Left ventricle myocardium inferior (tissue), 1 donor: ENCODE results near the gene HIF1A. TPM values are rescaled to one million over a fixed set of nuclear protein-coding genes. Genes with fewer than 3 reads are reported as not detected.

ENCODE experiments used
- DNase-seq: peaks from one replicate; pipeline ENCODE4 v3.0.0-alpha.2; 2020
- H3K27ac ChIP-seq: fragments of 200-600 bp; replicated peaks from 2 replicates; pipeline ENCODE4 v1.8.0; 2021
- H3K27me3 ChIP-seq: fragments of 200-600 bp; 2 replicates; pipeline ENCODE4 v1.8.0; 2021; ENCODE audit warnings: low read depth
- H3K36me3 ChIP-seq: fragments of 200-600 bp; 2 replicates; pipeline ENCODE4 v1.8.0; 2021
- H3K4me1 ChIP-seq: fragments of 200-600 bp; 2 replicates; pipeline ENCODE4 v1.8.0; 2021
- H3K4me3 ChIP-seq: fragments of 200-600 bp; 2 replicates; pipeline ENCODE4 v1.8.0; 2021; ENCODE audit warnings: mild to moderate bottlenecking, moderate library complexity
- H3K9me3 ChIP-seq: fragments of 200-600 bp; replicated peaks from 2 replicates; pipeline ENCODE4 v1.8.0; 2021
- CTCF ChIP-seq: fragments of 200-600 bp; IDR thresholded peaks from 2 replicates; pipeline ENCODE4 v1.8.0; 2021; ENCODE audit warnings: antibody characterized with exemption, mild to moderate bottlenecking, borderline replicate concordance
- intact Hi-C: fragments of 100-400 bp; cut with micrococcal nuclease; formaldehyde crosslinking; loops from one replicate; pipeline ENCODE4 v1.11.0; 2022
- long read RNA-seq: library from polyadenylated mRNA; unstranded; transcript quantifications from one replicate; pipeline ENCODE4 v2.0.0, GENCODE V29; 2021
- total RNA-seq: library from RNA; stranded (reverse); fragmentation: NEBNext Ultra II Directional; extraction: Animal tissue kit (Norgen Biotek cat#: 25700); gene quantifications from one replicate; pipeline ENCODE4 v1.2.1, GENCODE V29; 2021
- donor health status: DM: no; HTN: yes; CAD: no; lungs with severe emphysema.

The HIF1A gene
- 49.4 TPM for total RNA-seq
- long read RNA-seq, transcript HIF1A-201 (14 exons, 3,555 nt), result minor isoform, 5 of 73 reads
- long read RNA-seq, transcript HIF1A-202 (15 exons, 3,919 nt), result major isoform, 51 of 73 reads
- long read RNA-seq, transcript HIF1A-203 (15 exons, 3,922 nt), result minor isoform, 9 of 73 reads
- long read RNA-seq, partial matches to known transcripts, result 6 of 73 reads
- long read RNA-seq, other reads (novel, unspliced or antisense), result 2 of 73 reads

GRCh38 chr14:61694830-61695694, at the start of gene HIF1A:
Gene HIF1A, plus strand, starts transcription at chr14:61695513. Its CDS starts 292 bp downstream, at chr14:61695805.
- intact Hi-C loops, result no loop called here
- peak; percentile 96 for DNase-seq
- Histone ChIP-seq H3K4me3 (peak within 1 kb of the TSS; percentile 95), H3K4me1 (peaks cover 52% of the 10 kb centered on the region), H3K27ac (peak within 1 kb of the TSS; percentile 94), H3K9me3 (peaks cover 3% of the 10 kb centered on the region), H3K27me3 (no peaks in the 10 kb centered on the region), H3K36me3 (no peaks in the 10 kb centered on the region)
- no peak for TF ChIP-seq CTCF

- no peaks in the 10 kb centered on the region for H3K9me3 ChIP-seq
- DNase-seq, result no peak
- no peak overlapping the region for H3K27ac ChIP-seq
- no peak overlapping the region for H3K4me3 ChIP-seq
- intact Hi-C loops, result no loop called here
- no peaks in the 10 kb centered on the region for H3K36me3 ChIP-seq
- H3K4me1 ChIP-seq, result no peaks in the 10 kb centered on the region
- TF ChIP-seq CTCF, result no peak
- H3K27me3 ChIP-seq, result no peaks in the 10 kb centered on the region
Observed at GRCh38 chr14:61646366-61647116, 48.8 kb upstream of the HIF1A start.

- H3K4me1 ChIP-seq, result no peaks in the 10 kb centered on the region
- intact Hi-C loops, result no loop called here
- DNase-seq, result no peak
- TF ChIP-seq CTCF, result no peak
- no peak overlapping the region for H3K4me3 ChIP-seq
- H3K36me3 ChIP-seq, result no peaks in the 10 kb centered on the region
- H3K9me3 ChIP-seq, result no peaks in the 10 kb centered on the region
- no peak overlapping the region for H3K27ac ChIP-seq
- H3K27me3 ChIP-seq, result no peaks in the 10 kb centered on the region
Observed at GRCh38 chr14:61647704-61648103, 47.6 kb upstream of the HIF1A start.

GRCh38 chr14:61648377-61648776, 46.9 kb upstream of the HIF1A start:
- H3K9me3 ChIP-seq, result no peaks in the 10 kb centered on the region
- H3K4me1 ChIP-seq, result peaks cover 6% of the 10 kb centered on the region
- no peak for TF ChIP-seq CTCF
- no peak overlapping the region for H3K27ac ChIP-seq
- H3K27me3 ChIP-seq, result no peaks in the 10 kb centered on the region
- DNase-seq, result no peak
- H3K4me3 ChIP-seq, result no peak overlapping the region
- no peaks in the 10 kb centered on the region for H3K36me3 ChIP-seq
- intact Hi-C loops, result no loop called here

DNA sequence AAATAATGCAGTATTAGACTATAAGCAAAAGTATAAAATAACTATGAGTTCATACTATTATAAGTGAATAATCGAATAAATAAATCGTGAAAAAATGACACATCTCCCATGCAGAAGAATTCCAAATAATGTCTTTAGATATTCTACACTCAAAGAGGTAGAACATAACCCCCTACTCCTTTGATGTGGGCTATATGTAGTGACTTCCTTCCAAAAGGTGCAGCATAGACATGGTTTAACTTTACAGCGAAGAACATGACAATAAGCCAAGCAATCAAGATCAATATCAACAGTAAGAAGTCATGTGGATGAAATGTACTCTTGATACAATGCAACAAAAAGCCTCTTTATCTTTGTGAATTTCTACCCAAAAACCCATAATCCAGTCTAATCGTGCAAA, 46.0 kb upstream of the HIF1A start:
- intact Hi-C loops, result no loop called here
- peaks cover 15% of the 10 kb centered on the region for H3K4me1 ChIP-seq
- H3K4me3 ChIP-seq, result no peak overlapping the region
- H3K9me3 ChIP-seq, result no peaks in the 10 kb centered on the region
- no peak for TF ChIP-seq CTCF
- no peaks in the 10 kb centered on the region for H3K36me3 ChIP-seq
- no peak for DNase-seq
- H3K27ac ChIP-seq, result no peak overlapping the region
- no peaks in the 10 kb centered on the region for H3K27me3 ChIP-seq
